Mesothelial cell of epicardium (in vitro differentiated cells): ENCODE results near the gene TMEM164. TPM values are rescaled to one million over a fixed set of nuclear protein-coding genes. Genes with fewer than 3 reads are reported as not detected.

Source experiments
- DNase-seq, 2 experiments: peaks; one replicate each; pipeline ENCODE4 v3.0.0; 2021; ENCODE audit warnings: low spot score in 2 of 2; ENCODE audit not compliant: unreplicated experiment in 2 of 2
- H3K27ac Mint-ChIP-seq: 2 replicates; pipeline ENCODE4 v1.8.0; 2021; ENCODE audit warnings: mixed read lengths
- H3K27me3 Mint-ChIP-seq: 2 replicates; pipeline ENCODE4 v1.8.0; 2021; ENCODE audit warnings: low read depth, mixed read lengths
- H3K36me3 Mint-ChIP-seq: 2 replicates; pipeline ENCODE4 v1.8.0; 2021; ENCODE audit warnings: mixed read lengths
- H3K4me1 Mint-ChIP-seq: 2 replicates; pipeline ENCODE4 v1.8.0; 2021; ENCODE audit warnings: mixed read lengths
- H3K4me3 Mint-ChIP-seq: 2 replicates; pipeline ENCODE4 v1.8.0; 2021; ENCODE audit warnings: mild to moderate bottlenecking, moderate library complexity, mixed read lengths
- H3K9me3 Mint-ChIP-seq: 2 replicates; pipeline ENCODE4 v1.8.0; 2021; ENCODE audit warnings: mixed read lengths
- total RNA-seq: library from RNA; stranded (reverse); gene quantifications from 3 replicates; pipeline ENCODE4 v1.2.1, GENCODE V29; 2021
- TF ChIP-seq, protein P1 (sequence below): fragments of 200-600 bp; sonication (generic); IDR thresholded peaks from one replicate; pipeline ENCODE4 v1.5.0; 2021; ENCODE audit warnings: antibody characterized with exemption; ENCODE audit not compliant: unreplicated experiment

Gene TMEM164
- total RNA-seq, 1 donor from 2014 or later = 42.5 TPM

DNA sequence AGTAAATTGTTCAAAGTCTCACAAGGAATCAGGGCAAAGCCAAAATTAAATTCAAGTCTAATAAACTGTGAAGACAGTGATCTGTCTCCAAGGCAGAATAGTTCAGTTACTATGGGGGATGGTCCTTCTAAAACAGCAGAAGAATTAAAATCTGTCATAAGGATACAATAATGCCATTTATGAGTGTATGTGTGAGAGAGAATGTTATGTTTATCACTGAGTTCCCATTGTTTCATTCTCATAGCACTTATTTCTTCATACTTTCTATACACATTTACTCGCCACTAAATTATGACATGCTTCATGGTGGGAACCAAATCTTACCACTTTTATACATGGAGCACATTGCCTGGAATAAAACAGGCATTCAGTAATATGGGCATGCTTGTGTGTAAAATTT lies 212.5 kb downstream of the TMEM164 start:
- no peak for DNase-seq
- H3K27ac Mint-ChIP-seq = no peak overlapping the region
- H3K36me3 Mint-ChIP-seq = no peaks in the 10 kb centered on the region
- H3K4me1 Mint-ChIP-seq = peaks cover 17% of the 10 kb centered on the region
- no peaks in the 10 kb centered on the region for H3K9me3 Mint-ChIP-seq
- TF ChIP-seq, protein P1, sequence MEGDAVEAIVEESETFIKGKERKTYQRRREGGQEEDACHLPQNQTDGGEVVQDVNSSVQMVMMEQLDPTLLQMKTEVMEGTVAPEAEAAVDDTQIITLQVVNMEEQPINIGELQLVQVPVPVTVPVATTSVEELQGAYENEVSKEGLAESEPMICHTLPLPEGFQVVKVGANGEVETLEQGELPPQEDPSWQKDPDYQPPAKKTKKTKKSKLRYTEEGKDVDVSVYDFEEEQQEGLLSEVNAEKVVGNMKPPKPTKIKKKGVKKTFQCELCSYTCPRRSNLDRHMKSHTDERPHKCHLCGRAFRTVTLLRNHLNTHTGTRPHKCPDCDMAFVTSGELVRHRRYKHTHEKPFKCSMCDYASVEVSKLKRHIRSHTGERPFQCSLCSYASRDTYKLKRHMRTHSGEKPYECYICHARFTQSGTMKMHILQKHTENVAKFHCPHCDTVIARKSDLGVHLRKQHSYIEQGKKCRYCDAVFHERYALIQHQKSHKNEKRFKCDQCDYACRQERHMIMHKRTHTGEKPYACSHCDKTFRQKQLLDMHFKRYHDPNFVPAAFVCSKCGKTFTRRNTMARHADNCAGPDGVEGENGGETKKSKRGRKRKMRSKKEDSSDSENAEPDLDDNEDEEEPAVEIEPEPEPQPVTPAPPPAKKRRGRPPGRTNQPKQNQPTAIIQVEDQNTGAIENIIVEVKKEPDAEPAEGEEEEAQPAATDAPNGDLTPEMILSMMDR = no peak
- H3K4me3 Mint-ChIP-seq = no peak overlapping the region
- H3K27me3 Mint-ChIP-seq = no peaks in the 10 kb centered on the region

DNA sequence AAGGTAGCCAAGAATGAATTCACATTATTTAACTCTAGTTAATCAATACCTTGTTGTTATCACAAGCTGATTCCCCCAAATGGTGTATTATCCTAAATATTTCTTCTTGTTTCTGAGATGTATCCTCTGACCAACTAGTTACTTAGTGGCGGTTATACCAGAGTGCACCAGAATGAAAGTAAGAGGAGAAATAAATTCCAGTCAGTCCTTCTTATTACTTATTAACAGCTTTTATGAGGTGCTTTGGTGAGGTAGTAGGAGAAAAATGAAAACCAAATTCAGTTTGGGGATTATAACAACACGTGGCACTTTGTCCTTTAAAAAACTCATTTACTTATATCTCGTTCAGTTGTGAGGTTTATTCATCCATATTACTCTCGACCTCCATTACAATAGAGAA lies 213.1 kb downstream of the TMEM164 start:
- H3K4me1 Mint-ChIP-seq = peaks cover 11% of the 10 kb centered on the region
- no peak overlapping the region for H3K27ac Mint-ChIP-seq
- H3K9me3 Mint-ChIP-seq = no peaks in the 10 kb centered on the region
- H3K4me3 Mint-ChIP-seq = no peak overlapping the region
- TF ChIP-seq, protein P1 = no peak
- no peaks in the 10 kb centered on the region for H3K27me3 Mint-ChIP-seq
- DNase-seq = no peak
- no peaks in the 10 kb centered on the region for H3K36me3 Mint-ChIP-seq

DNA sequence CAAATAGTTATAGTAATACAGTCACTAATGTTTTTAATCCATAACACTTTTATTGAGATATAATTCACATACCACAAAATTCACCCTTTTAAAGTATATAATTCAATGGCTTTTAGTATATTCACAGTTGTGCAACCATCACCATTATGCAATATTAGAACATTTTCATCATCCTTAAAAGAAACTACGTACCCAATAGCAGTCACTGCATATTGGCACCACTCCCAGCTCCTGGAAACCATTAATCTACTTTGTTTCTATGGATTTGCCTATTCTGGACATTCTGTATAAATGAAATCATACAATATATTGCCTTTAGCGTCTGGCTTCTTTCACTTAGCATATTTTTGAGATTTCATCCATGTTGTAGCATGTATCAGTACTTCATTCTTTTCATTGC lies 215.7 kb downstream of the TMEM164 start:
- H3K9me3 Mint-ChIP-seq = no peaks in the 10 kb centered on the region
- H3K27me3 Mint-ChIP-seq = no peaks in the 10 kb centered on the region
- TF ChIP-seq, protein P1 = no peak
- no peak overlapping the region for H3K4me3 Mint-ChIP-seq
- H3K27ac Mint-ChIP-seq = no peak overlapping the region
- H3K4me1 Mint-ChIP-seq = peaks cover 7% of the 10 kb centered on the region
- no peaks in the 10 kb centered on the region for H3K36me3 Mint-ChIP-seq
- no peak for DNase-seq

DNA sequence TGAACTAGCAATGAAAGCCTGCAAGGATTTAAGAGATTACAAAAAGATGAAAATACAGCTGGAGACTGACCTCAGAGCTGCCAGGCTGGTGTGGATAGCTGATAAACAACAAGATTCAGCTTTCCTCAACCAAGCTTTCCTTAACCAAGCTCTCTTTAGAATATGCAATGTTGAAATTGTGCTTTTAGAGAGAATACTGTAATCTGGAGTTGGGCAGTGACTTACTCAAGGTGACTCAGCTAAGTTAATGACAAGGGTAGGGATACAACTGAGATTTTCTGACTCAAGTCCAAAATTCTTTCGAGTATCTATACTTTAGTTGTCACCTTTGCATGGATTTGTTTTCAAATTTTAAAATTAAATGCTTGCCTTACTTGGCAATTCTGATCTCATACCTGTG lies 217.0 kb downstream of the TMEM164 start:
- no peaks in the 10 kb centered on the region for H3K27me3 Mint-ChIP-seq
- H3K27ac Mint-ChIP-seq = no peak overlapping the region
- H3K36me3 Mint-ChIP-seq = no peaks in the 10 kb centered on the region
- TF ChIP-seq, protein P1 = no peak
- H3K4me3 Mint-ChIP-seq = no peak overlapping the region
- H3K9me3 Mint-ChIP-seq = no peaks in the 10 kb centered on the region
- DNase-seq = no peak
- peaks cover 7% of the 10 kb centered on the region for H3K4me1 Mint-ChIP-seq

DNA sequence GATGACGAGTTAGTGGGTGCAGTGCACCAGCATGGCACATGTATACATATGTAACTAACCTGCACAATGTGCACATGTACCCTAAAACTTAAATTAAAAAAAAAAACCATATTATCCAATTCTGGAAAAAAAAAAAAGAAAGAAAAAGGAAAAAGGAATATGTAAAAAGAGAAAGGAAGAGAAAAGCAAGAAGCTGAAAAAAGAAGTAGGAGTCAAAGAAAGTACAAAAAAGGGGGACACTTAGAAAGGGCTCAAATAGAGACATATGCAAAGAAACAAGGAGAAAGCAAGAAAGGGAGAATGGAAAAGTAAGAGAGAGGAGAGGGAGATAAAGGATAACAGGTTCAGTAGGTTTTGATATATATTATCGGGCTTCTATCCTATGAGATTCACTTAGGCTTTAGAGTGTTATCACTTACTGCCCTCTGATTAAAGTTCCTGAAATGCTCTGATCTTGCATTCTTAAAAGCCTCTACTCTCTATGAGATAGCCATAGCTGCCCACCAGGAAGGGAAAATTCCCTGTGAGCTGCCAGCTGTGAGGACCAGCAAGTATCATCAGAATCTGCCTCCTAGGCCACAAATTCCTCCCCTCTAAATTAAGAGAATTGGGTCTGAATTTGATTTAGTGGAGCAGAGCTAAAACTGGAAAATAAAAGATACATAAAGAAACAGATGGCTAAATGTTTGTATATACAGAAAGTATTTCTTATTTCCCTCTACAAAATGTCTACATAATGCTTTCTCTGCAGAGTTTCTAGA lies 219.8 kb downstream of the TMEM164 start:
- no peaks in the 10 kb centered on the region for H3K36me3 Mint-ChIP-seq
- H3K4me1 Mint-ChIP-seq = peaks cover 12% of the 10 kb centered on the region
- no peak overlapping the region for H3K27ac Mint-ChIP-seq
- no peak overlapping the region for H3K4me3 Mint-ChIP-seq
- no peaks in the 10 kb centered on the region for H3K27me3 Mint-ChIP-seq
- TF ChIP-seq, protein P1 = no peak
- DNase-seq = no peak
- H3K9me3 Mint-ChIP-seq = no peaks in the 10 kb centered on the region
